ENCODE data around the gene TRIM52.
A peak's percentile ranks its signal among the peaks of the same experiment; 100 is the strongest.

Gene TRIM52

DNA sequence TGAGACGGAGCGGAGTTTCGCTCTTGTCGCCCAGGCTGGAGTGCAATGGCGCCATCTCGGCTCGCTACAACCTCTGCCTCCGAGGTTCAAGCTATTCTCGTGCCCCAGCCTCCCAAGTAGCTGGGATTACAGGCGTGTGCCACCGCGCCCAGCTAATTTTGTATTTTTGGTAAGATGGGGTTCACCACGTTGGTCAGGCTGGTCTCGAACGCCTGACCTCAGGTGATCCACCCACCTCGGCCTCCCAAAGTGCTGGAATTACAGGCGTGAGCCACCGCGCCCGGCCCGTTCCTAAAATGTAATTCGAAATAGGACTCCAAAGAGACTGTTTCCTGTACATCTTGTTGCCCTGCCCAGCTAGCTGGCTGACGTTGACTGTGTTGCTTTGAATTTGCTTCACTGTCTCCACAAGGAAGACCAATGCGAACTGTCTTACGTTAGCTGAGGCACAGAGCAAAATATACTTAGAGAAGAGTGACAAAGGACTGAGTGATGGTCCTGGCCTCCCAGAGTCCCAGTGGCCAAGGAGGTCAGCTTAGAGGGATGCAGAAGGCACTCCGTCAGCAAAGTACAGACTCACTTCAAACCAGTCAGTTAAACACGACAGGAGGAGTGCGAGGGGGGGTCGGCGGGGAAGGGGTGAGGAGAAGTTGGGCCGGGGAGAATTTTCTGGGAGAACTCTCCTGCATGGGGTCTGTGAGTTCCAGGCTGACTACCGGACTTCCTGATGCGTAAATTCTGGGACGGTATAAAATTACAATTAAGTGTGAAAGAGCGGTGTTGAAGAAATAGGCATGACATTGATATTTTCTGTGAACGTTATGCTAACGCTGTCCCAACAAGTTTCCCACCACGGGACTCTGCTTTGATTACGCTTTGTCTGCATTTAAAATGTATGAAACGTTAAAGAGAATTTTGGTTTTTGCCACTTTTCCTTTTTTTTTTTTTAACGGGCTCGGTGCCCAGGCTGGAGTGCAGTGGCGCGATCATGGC lies 44.6 kb downstream of the TRIM52 start (continued):
- TF ChIP-seq ZNF660 (tag by site-specific recombination; IDR thresholded peaks at IDR 0.05) (no peak), ZBTB8A (tag by site-specific recombination; IDR thresholded peaks at IDR 0.05) (peak; percentile 91), ZNF354C (tag by site-specific recombination; IDR thresholded peaks at IDR 0.05; ENCODE audit: borderline replicate concordance, low read depth) (no peak), ZNF830 (tag by site-specific recombination; IDR thresholded peaks at IDR 0.05; ENCODE audit: low read depth) (no peak), ZNF654 (tag by site-specific recombination; IDR thresholded peaks at IDR 0.05; ENCODE audit: low read depth) (no peak), ZNF37A (tag by site-specific recombination; IDR thresholded peaks at IDR 0.05) (no peak), KLF7 (tag by site-specific recombination; IDR thresholded peaks at IDR 0.05; ENCODE audit: borderline replicate concordance) (peak; percentile 84; the same call in 1 of the 2 replicates), ZNF529 (tag by site-specific recombination; IDR thresholded peaks at IDR 0.05; ENCODE audit: insufficient replicate concordance) (no peak), ZNF292 (tag by site-specific recombination; IDR thresholded peaks at IDR 0.05; ENCODE audit: borderline replicate concordance, low read depth) (no peak), ZNF558 (tag by site-specific recombination; IDR thresholded peaks at IDR 0.05) (no peak; the same call in 1 of the 2 replicates), ZNF626 (tag by site-specific recombination; IDR thresholded peaks at IDR 0.05) (no peak), HOXC10 (CRISPR knock-in tag; IDR thresholded peaks at IDR 0.05) (no peak), ZNF791 (tag by site-specific recombination; IDR thresholded peaks at IDR 0.05) (no peak), ZNF596 (tag by site-specific recombination; IDR thresholded peaks at IDR 0.05) (no peak), ZBTB7A (tag by site-specific recombination; IDR thresholded peaks at IDR 0.05; ENCODE audit: low read depth) (peak; percentile 73; the same call in 1 of the 2 replicates), ZNF404 (tag by site-specific recombination; IDR thresholded peaks at IDR 0.05) (no peak), ZNF571 (tag by site-specific recombination; IDR thresholded peaks at IDR 0.05) (no peak), ZNF707 (tag by site-specific recombination; IDR thresholded peaks at IDR 0.05) (no peak), KLF10 (tag by site-specific recombination; IDR thresholded peaks at IDR 0.05) (no peak), REPIN1 (tag by site-specific recombination; IDR thresholded peaks at IDR 0.05; ENCODE audit: low read depth) (no peak), ZNF19 (tag by site-specific recombination; IDR thresholded peaks at IDR 0.05; ENCODE audit: low read depth) (no peak), ZNF214 (tag by site-specific recombination; IDR thresholded peaks at IDR 0.05; ENCODE audit: borderline replicate concordance) (no peak), ZNF585B (tag by site-specific recombination; IDR thresholded peaks at IDR 0.05) (no peak), OVOL3 (tag by site-specific recombination; IDR thresholded peaks at IDR 0.05) (no peak), ZNF677 (tag by site-specific recombination; IDR thresholded peaks at IDR 0.05) (no peak), ZNF670 (tag by site-specific recombination; IDR thresholded peaks at IDR 0.05; ENCODE audit: low read depth) (no peak), ZNF777 (tag by site-specific recombination; IDR thresholded peaks at IDR 0.05; ENCODE audit: borderline replicate concordance) (no peak), ZNF10 (tag by site-specific recombination; IDR thresholded peaks at IDR 0.05) (no peak), ZNF48 (tag by site-specific recombination; IDR thresholded peaks at IDR 0.05) (no peak), ZNF426 (tag by site-specific recombination; IDR thresholded peaks at IDR 0.05) (no peak), KLF1 (tag by site-specific recombination; IDR thresholded peaks at IDR 0.05) (peak; percentile 80)
- TF ChIP-seq, protein P1, sequence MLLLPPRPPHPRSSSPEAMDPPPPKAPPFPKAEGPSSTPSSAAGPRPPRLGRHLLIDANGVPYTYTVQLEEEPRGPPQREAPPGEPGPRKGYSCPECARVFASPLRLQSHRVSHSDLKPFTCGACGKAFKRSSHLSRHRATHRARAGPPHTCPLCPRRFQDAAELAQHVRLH (tag by site-specific recombination; IDR thresholded peaks at IDR 0.05): peak; percentile 99
- TF ChIP-seq, protein P2, sequence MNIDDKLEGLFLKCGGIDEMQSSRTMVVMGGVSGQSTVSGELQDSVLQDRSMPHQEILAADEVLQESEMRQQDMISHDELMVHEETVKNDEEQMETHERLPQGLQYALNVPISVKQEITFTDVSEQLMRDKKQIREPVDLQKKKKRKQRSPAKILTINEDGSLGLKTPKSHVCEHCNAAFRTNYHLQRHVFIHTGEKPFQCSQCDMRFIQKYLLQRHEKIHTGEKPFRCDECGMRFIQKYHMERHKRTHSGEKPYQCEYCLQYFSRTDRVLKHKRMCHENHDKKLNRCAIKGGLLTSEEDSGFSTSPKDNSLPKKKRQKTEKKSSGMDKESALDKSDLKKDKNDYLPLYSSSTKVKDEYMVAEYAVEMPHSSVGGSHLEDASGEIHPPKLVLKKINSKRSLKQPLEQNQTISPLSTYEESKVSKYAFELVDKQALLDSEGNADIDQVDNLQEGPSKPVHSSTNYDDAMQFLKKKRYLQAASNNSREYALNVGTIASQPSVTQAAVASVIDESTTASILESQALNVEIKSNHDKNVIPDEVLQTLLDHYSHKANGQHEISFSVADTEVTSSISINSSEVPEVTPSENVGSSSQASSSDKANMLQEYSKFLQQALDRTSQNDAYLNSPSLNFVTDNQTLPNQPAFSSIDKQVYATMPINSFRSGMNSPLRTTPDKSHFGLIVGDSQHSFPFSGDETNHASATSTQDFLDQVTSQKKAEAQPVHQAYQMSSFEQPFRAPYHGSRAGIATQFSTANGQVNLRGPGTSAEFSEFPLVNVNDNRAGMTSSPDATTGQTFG (tag by site-specific recombination; IDR thresholded peaks at IDR 0.05; ENCODE audit: borderline replicate concordance): no peak
- TF ChIP-seq, protein P3, sequence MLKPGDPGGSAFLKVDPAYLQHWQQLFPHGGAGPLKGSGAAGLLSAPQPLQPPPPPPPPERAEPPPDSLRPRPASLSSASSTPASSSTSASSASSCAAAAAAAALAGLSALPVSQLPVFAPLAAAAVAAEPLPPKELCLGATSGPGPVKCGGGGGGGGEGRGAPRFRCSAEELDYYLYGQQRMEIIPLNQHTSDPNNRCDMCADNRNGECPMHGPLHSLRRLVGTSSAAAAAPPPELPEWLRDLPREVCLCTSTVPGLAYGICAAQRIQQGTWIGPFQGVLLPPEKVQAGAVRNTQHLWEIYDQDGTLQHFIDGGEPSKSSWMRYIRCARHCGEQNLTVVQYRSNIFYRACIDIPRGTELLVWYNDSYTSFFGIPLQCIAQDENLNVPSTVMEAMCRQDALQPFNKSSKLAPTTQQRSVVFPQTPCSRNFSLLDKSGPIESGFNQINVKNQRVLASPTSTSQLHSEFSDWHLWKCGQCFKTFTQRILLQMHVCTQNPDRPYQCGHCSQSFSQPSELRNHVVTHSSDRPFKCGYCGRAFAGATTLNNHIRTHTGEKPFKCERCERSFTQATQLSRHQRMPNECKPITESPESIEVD (tag by site-specific recombination; IDR thresholded peaks at IDR 0.05): no peak
- TF ChIP-seq, protein P4, sequence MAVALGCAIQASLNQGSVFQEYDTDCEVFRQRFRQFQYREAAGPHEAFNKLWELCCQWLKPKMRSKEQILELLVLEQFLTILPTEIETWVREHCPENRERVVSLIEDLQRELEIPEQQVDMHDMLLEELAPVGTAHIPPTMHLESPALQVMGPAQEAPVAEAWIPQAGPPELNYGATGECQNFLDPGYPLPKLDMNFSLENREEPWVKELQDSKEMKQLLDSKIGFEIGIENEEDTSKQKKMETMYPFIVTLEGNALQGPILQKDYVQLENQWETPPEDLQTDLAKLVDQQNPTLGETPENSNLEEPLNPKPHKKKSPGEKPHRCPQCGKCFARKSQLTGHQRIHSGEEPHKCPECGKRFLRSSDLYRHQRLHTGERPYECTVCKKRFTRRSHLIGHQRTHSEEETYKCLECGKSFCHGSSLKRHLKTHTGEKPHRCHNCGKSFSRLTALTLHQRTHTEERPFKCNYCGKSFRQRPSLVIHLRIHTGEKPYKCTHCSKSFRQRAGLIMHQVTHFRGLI (tag by site-specific recombination; IDR thresholded peaks at IDR 0.05): no peak
